HepG2 (cell line): ENCODE data around the gene PHF14. TPM values are rescaled to one million over a fixed set of nuclear protein-coding genes. Genes with fewer than 3 reads are reported as not detected.
A peak's percentile ranks its signal among the peaks of the same experiment; 100 is the strongest.

Experiments
- ATAC-seq: fragments of 200-7000 bp; cut with Tn5 transposase; 3 replicates; pipeline ENCODE4 v1.9.1; 2020; ENCODE audit warnings: mild to moderate bottlenecking, moderate library complexity
- Bru-seq: library from RNA; stranded (reverse); fragments of 400-500 nt; gene quantifications from one replicate; lab custom pipeline; 2021; lab: Mats Ljungman, UMichigan
- BruChase-seq, 2 experiments: library from RNA; stranded (reverse); fragments of 400-500 nt; gene quantifications; one replicate each; lab custom pipeline; 2021; lab: Mats Ljungman, UMichigan
- BruUV-seq: library from RNA; stranded (reverse); fragments of 400-500 nt; replicated peaks from 2 replicates; lab custom pipeline; 2021; lab: Mats Ljungman, UMichigan
- CTCF ChIA-PET: fragments of 300-600 bp; formaldehyde crosslinking; extraction: SDS; loops from one replicate; lab custom pipeline; 2021; ENCODE audit warnings: low total read pairs, inconsistent platforms, low intra/inter-chr PET ratio; lab: Yijun Ruan, JAX
- POLR2A ChIA-PET: fragments of 350-600 bp; sonication (Branson Sonifier 250); formaldehyde crosslinking; loops from one replicate; lab custom pipeline; 2020; ENCODE audit warnings: antibody characterized with exemption, inconsistent platforms; lab: Yijun Ruan, JAX
- DNase-seq: peaks from one replicate; pipeline ENCODE4 v3.0.0-alpha.2; 2015; ENCODE audit warnings: low spot score
- FAIRE-seq: peaks from 3 replicates; lab custom pipeline; 2011; peaks lifted over from hg19 to GRCh38; lab: Jason Lieb, UNC
- H2AFZ ChIP-seq: one replicate; pipeline ENCODE4 v1.6.1; 2011; ENCODE audit warnings: low read length, inconsistent platforms
- H3K27ac ChIP-seq: fragments of 300-600 bp; 3 replicates; pipeline ENCODE4 v1.8.0; 2011; ENCODE audit warnings: mixed run types, mild to moderate bottlenecking, mixed read lengths, low read length, inconsistent platforms; ENCODE audit not compliant: insufficient read depth; ENCODE audit errors: extremely low read length
- H3K27me3 ChIP-seq, 2 experiments: fragments of 200-600 bp in 1 of 2; 2 replicates in 1 of 2; 3 replicates in 1 of 2; pipeline versions ENCODE4 v1.6.0 to v1.8.0; 2011; ENCODE audit warnings: low read length in 2 of 2, mild to moderate bottlenecking in 2 of 2, moderate library complexity in 2 of 2, inconsistent platforms in 1 of 2; ENCODE audit not compliant: insufficient read depth in 2 of 2, control insufficient read depth in 1 of 2
- H3K36me3 ChIP-seq, 2 experiments: fragments of 200-600 bp in 1 of 2; replicated peaks in 1 of 2; 2 replicates in 1 of 2; 3 replicates in 1 of 2; pipeline versions ENCODE4 v1.5.1 to v1.8.0; 2011; ENCODE audit warnings: low read length in 2 of 2, inconsistent platforms in 1 of 2; ENCODE audit not compliant: insufficient read depth in 2 of 2, control insufficient read depth in 1 of 2
- H3K4me1 ChIP-seq: 2 replicates; pipeline ENCODE4 v1.5.1; 2012; ENCODE audit warnings: low read length, inconsistent platforms; ENCODE audit not compliant: insufficient read depth
- H3K4me2 ChIP-seq: 2 replicates; pipeline ENCODE4 v1.6.0; 2011; ENCODE audit warnings: low read depth, low read length, inconsistent platforms
- H3K4me3 ChIP-seq, 3 experiments: fragments of 200-600 bp in 1 of 3; sonication (generic), shearing (Covaris generic) in 1 of 3; replicated peaks in 1 of 3; 2 replicates each; pipeline ENCODE4 v1.5.1; 2011 to 2016; ENCODE audit warnings: low read length in 3 of 3, inconsistent platforms in 2 of 3, low read depth in 2 of 3, mild to moderate bottlenecking in 2 of 3, control low read depth in 1 of 3, mixed read lengths in 1 of 3; ENCODE audit not compliant: insufficient read depth in 1 of 3
- H3K79me2 ChIP-seq: one replicate; pipeline ENCODE4 v1.6.1; 2011; ENCODE audit warnings: low read length, inconsistent platforms; ENCODE audit not compliant: insufficient read depth
- H3K9ac ChIP-seq: 2 replicates; pipeline ENCODE4 v1.6.0; 2011; ENCODE audit warnings: mild to moderate bottlenecking, low read depth, low read length, inconsistent platforms; ENCODE audit not compliant: insufficient read depth
- H3K9me3 ChIP-seq: 2 replicates; pipeline ENCODE4 v1.5.1; 2012; ENCODE audit warnings: mild to moderate bottlenecking, low read length
- H4K20me1 ChIP-seq: 2 replicates; pipeline ENCODE4 v1.6.0; 2011; ENCODE audit warnings: inconsistent platforms, mild to moderate bottlenecking, low read length, moderate library complexity; ENCODE audit not compliant: insufficient read depth
- FOXA3 ChIP-seq: IDR thresholded peaks from 2 replicates; pipeline ENCODE4 v1.6.1; 2016; ENCODE audit warnings: missing genetic modification reagents, missing compliant biosample characterization
- HNRNPH1 ChIP-seq: fragments of 200-400 bp; formaldehyde crosslinking; optimal IDR thresholded peaks from 2 replicates; pipeline ENCODE3; 2017; ENCODE audit warnings: mild to moderate bottlenecking, low read depth, low read length
- MIXL1 ChIP-seq: IDR thresholded peaks from 2 replicates; pipeline ENCODE4 v1.6.1; 2016
- NCOA5 ChIP-seq: sonication (generic); formaldehyde crosslinking; IDR thresholded peaks from 2 replicates; pipeline ENCODE4 v1.4.0; 2020; ENCODE audit warnings: missing genetic modification reagents
- PHF21A ChIP-seq: sonication (generic); formaldehyde crosslinking; IDR thresholded peaks from 2 replicates; pipeline ENCODE4 v1.5.0; 2020; ENCODE audit warnings: mild to moderate bottlenecking, missing genetic modification reagents
- TBP ChIP-seq: sonication (generic); formaldehyde crosslinking; IDR thresholded peaks from 2 replicates; pipeline ENCODE4 v1.5.0; 2020; ENCODE audit warnings: missing genetic modification reagents
- THAP7 ChIP-seq: sonication (generic); formaldehyde crosslinking; IDR thresholded peaks from 2 replicates; pipeline ENCODE4 v1.8.1; 2023; ENCODE audit warnings: mild to moderate bottlenecking, missing genetic modification reagents
- ZNF274 ChIP-seq: sonication (generic); formaldehyde crosslinking; IDR thresholded peaks from 2 replicates; pipeline ENCODE4 v1.5.1; 2020; ENCODE audit warnings: mild to moderate bottlenecking, missing genetic modification reagents
- ZNF512B ChIP-seq: sonication (generic); formaldehyde crosslinking; IDR thresholded peaks from 2 replicates; pipeline ENCODE4 v1.5.1; 2020; ENCODE audit warnings: missing genetic modification reagents, mild to moderate bottlenecking, borderline replicate concordance
- WGBS: methylation state at CpG from one replicate; pipeline ENCODE4 v1.1.6; 2017; ENCODE audit warnings: low lambda C conversion rate; 5-methylcytosine and 5-hydroxymethylcytosine counted together
- in situ Hi-C: cut with HindIII; loops from 2 replicates; pipeline ENCODE4 v1.10.0; 2017; ENCODE audit warnings: low pct_unique_long_range_greater_than_20kb; ENCODE audit not compliant: extremely low pct_ligation_motif_present
- intact Hi-C: fragments of 100-400 bp; cut with micrococcal nuclease; formaldehyde crosslinking; loops from one replicate; pipeline ENCODE4 v1.10.0; 2022; ENCODE audit not compliant: unreplicated experiment
- long read RNA-seq, 2 experiments: library from RNA in 1 of 2; library from polyadenylated mRNA in 1 of 2; stranded (forward) in 1 of 2; unstranded in 1 of 2; transcript quantifications; one replicate each; pipeline ENCODE4 v2.0.0, GENCODE V29; 2019 to 2022
- polyA minus RNA-seq, 3 experiments: library from RNA; depleted of rRNA, polyadenylated mRNA; stranded (reverse); fragments of >200 nt; gene quantifications; 2 replicates each; pipeline ENCODE4 v1.2.3, GENCODE V29; 2011; ENCODE audit warnings: low replicate concordance in 1 of 3
- polyA plus RNA-seq, 8 experiments: library from polyadenylated mRNA; depleted of rRNA in 3 of 8; stranded (reverse) in 7 of 8; unstranded in 1 of 8; fragments of >200 nt; fragmentation: Illumina TruSeq in 4 of 8; extraction: Trizol in 4 of 8; gene quantifications; 2 replicates each; pipeline versions ENCODE4 v1.2.1 to v1.2.3, GENCODE V29; 2011 to 2016; ENCODE audit warnings: low read depth in 4 of 8, missing spikeins in 1 of 8, mixed read lengths in 1 of 8; ENCODE audit not compliant: insufficient read depth in 1 of 8
- total RNA-seq, 5 experiments: library from RNA; depleted of rRNA; stranded (reverse); fragments of >200 nt; fragmentation: Illumina TruSeq; extraction: Trizol; gene quantifications; 2 replicates each; pipeline ENCODE4 v1.2.3, GENCODE V29; 2016; ENCODE audit warnings: low read depth in 1 of 5

The PHF14 gene, protein sequence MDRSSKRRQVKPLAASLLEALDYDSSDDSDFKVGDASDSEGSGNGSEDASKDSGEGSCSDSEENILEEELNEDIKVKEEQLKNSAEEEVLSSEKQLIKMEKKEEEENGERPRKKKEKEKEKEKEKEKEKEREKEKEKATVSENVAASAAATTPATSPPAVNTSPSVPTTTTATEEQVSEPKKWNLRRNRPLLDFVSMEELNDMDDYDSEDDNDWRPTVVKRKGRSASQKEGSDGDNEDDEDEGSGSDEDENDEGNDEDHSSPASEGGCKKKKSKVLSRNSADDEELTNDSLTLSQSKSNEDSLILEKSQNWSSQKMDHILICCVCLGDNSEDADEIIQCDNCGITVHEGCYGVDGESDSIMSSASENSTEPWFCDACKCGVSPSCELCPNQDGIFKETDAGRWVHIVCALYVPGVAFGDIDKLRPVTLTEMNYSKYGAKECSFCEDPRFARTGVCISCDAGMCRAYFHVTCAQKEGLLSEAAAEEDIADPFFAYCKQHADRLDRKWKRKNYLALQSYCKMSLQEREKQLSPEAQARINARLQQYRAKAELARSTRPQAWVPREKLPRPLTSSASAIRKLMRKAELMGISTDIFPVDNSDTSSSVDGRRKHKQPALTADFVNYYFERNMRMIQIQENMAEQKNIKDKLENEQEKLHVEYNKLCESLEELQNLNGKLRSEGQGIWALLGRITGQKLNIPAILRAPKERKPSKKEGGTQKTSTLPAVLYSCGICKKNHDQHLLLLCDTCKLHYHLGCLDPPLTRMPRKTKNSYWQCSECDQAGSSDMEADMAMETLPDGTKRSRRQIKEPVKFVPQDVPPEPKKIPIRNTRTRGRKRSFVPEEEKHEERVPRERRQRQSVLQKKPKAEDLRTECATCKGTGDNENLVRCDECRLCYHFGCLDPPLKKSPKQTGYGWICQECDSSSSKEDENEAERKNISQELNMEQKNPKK
- total RNA-seq (2016; rRNA removed; fragmentation: Illumina TruSeq; extraction: Trizol) (68.7 and 70.9 TPM in 2 replicates), polyA plus RNA-seq (2011; rRNA removed) (17.2 and 18.9 TPM in 2 replicates), polyA minus RNA-seq (2011; rRNA and poly(A)+ RNA removed; ENCODE audit: low replicate concordance) (12.5 and 23.0 TPM in 2 replicates), Bru-seq, nascent RNA (percentile 89 among the genes with signal in this experiment), BruChase-seq, experiment 1, labeled RNA remaining after a 6-hour chase (percentile 69 among the genes with signal in this experiment), BruChase-seq, experiment 2, labeled RNA remaining after a 2-hour chase (percentile 83 among the genes with signal in this experiment)
- 31.3 and 38.5 TPM in 2 replicates for total RNA-seq (2016; cell fraction: cytosol; rRNA removed; fragmentation: Illumina TruSeq; extraction: Trizol; ENCODE audit: low read depth)
- 64.2 and 75.5 TPM in 2 replicates for total RNA-seq (2016; cell fraction: insoluble cytoplasmic fraction; rRNA removed; fragmentation: Illumina TruSeq; extraction: Trizol)
- 23.9 and 24.4 TPM in 2 replicates for total RNA-seq (2016; cell fraction: membrane; rRNA removed; fragmentation: Illumina TruSeq; extraction: Trizol)
- 135 and 151 TPM in 2 replicates for total RNA-seq (2016; cell fraction: nucleus; rRNA removed; fragmentation: Illumina TruSeq; extraction: Trizol)
- 7.8 and 12.6 TPM in 2 replicates for polyA plus RNA-seq (2011; cell fraction: cytosol; rRNA removed)
- 14.0 and 22.1 TPM in 2 replicates for polyA plus RNA-seq (2011; cell fraction: nucleus; rRNA removed)
- polyA plus RNA-seq (2012), result 21.4 and 24.8 TPM in 2 replicates
- polyA plus RNA-seq (2016; cell fraction: cytosol; fragmentation: Illumina TruSeq; extraction: Trizol; ENCODE audit: low read depth), result 4.1 and 4.2 TPM in 2 replicates
- 59.1 and 71.5 TPM in 2 replicates for polyA plus RNA-seq (2016; cell fraction: insoluble cytoplasmic fraction; fragmentation: Illumina TruSeq; extraction: Trizol; ENCODE audit: low read depth)
- polyA plus RNA-seq (2016; cell fraction: membrane; fragmentation: Illumina TruSeq; extraction: Trizol; ENCODE audit: low read depth), result 7.1 and 7.7 TPM in 2 replicates
- 57.6 and 63.1 TPM in 2 replicates for polyA plus RNA-seq (2016; cell fraction: nucleus; fragmentation: Illumina TruSeq; extraction: Trizol; ENCODE audit: insufficient read depth, low read depth)
- polyA minus RNA-seq (2011; cell fraction: cytosol; rRNA and poly(A)+ RNA removed), result 10.9 and 16.9 TPM in 2 replicates
- 221 and 230 TPM in 2 replicates for polyA minus RNA-seq (2011; cell fraction: nucleus; rRNA and poly(A)+ RNA removed)
- long read RNA-seq, experiment 1, partial matches to known transcripts, result 6 of 13 reads
- long read RNA-seq, experiment 1, other reads (novel, unspliced or antisense), result 7 of 13 reads
- long read RNA-seq, experiment 2, partial matches to known transcripts, result 13 of 40 reads
- long read RNA-seq, experiment 2, other reads (novel, unspliced or antisense), result 27 of 40 reads

GRCh38 chr7:10973061-10973941 lies at the start of gene PHF14:
TSS of gene PHF14 (plus strand) at chr7:10973872. CDS start at chr7:10974324, 452 bp downstream.
- WGBS, result under 1% methylated on average over 26 of the region's 39 CpGs
- peak within 1 kb of the TSS; percentile 99 for H3K27ac ChIP-seq
- peaks cover 41% of the 10 kb centered on the region for H3K79me2 ChIP-seq
- ChIA-PET CTCF (no interaction called here), POLR2A (interaction anchor here (0.6 to 2.8 kb wide), 16 partner anchors 9 to 110 kb away, joined by 3 to 85 read pairs (median 5); a partner anchor contains a TSS)
- H4K20me1 ChIP-seq, result no peaks in the 10 kb centered on the region
- ATAC-seq, result peak; percentile 97
- in situ Hi-C loops (no loop called here), intact Hi-C loops (loop anchor here (1.0 kb wide), 2 partner anchors 23 to 33 kb away; a partner anchor contains a TSS)
- TSS peak; percentile 51 for BruUV-seq
- H3K4me3 ChIP-seq, result peak within 1 kb of the TSS; percentile 66 to 88 (median 85)
- peak within 1 kb of the TSS; percentile 94 for H3K9ac ChIP-seq
- H3K27me3 ChIP-seq, result no peaks in the 10 kb centered on the region; a peak in 1 of 5 replicates
- peak; percentile 97 for DNase-seq
- H3K9me3 ChIP-seq, result no peaks in the 10 kb centered on the region
- peaks cover 42% of the 10 kb centered on the region for H3K4me1 ChIP-seq
- FAIRE-seq, result peak; percentile 87
- peaks cover 0 to 6% of the 10 kb centered on the region in 2 experiments; a peak in 1 of 5 replicates for H3K36me3 ChIP-seq
- H3K4me2 ChIP-seq, result peak within 1 kb of the TSS; percentile 91
- H2AFZ ChIP-seq, result peak within 1 kb of the TSS; percentile 74
- TF ChIP-seq MIXL1 (CRISPR knock-in tag) (no peak), HNRNPH1 (no peak), THAP7 (CRISPR knock-in tag) (no peak), ZNF274 (no peak), TBP (no peak), PHF21A (CRISPR knock-in tag) (peak; percentile 88), NCOA5 (CRISPR knock-in tag) (no peak), ZNF512B (CRISPR knock-in tag) (no peak), FOXA3 (CRISPR knock-in tag) (peak; percentile 71)
